Measurements from ENCODE around the gene NECAP2.

DNA sequence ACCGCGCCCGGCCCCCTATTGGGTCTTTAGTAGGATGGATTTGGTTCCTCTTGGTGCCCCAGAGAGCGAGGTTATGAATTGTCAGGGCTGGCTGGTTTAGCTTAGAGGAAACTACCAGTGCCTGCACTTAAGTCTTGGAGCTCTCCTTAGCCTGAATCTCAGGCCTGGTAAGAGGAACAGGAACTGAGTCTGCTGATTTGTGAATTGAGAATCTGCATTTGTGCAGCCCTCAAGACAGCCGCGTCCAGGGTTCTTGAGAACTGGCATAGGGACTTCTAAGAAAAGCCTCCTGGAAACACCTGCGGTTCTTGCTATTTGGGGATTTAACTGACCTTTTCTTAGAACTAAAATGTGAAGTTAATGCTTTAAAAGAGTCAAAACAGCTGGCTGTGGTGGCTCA lies 1.7 kb downstream of the NECAP2 start:
- TF ChIP-seq, protein P1, sequence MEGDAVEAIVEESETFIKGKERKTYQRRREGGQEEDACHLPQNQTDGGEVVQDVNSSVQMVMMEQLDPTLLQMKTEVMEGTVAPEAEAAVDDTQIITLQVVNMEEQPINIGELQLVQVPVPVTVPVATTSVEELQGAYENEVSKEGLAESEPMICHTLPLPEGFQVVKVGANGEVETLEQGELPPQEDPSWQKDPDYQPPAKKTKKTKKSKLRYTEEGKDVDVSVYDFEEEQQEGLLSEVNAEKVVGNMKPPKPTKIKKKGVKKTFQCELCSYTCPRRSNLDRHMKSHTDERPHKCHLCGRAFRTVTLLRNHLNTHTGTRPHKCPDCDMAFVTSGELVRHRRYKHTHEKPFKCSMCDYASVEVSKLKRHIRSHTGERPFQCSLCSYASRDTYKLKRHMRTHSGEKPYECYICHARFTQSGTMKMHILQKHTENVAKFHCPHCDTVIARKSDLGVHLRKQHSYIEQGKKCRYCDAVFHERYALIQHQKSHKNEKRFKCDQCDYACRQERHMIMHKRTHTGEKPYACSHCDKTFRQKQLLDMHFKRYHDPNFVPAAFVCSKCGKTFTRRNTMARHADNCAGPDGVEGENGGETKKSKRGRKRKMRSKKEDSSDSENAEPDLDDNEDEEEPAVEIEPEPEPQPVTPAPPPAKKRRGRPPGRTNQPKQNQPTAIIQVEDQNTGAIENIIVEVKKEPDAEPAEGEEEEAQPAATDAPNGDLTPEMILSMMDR (IDR thresholded peaks at IDR 0.05) = no peak
- no peak for TF ChIP-seq POLR2A (IDR thresholded peaks at IDR 0.05)

Measured in thyroid gland (tissue), 4 donors.